Mesendoderm (in vitro differentiated cells): ENCODE results near the gene TTLL9.

Experiments used
- DNase-seq: peaks from one replicate; pipeline ENCODE4 v3.0.0; 2013
- H2AK5ac ChIP-seq: 2 replicates; pipeline ENCODE4 v1.6.1; 2013; ENCODE audit warnings: low read length, inconsistent platforms
- H2BK120ac ChIP-seq: 2 replicates; pipeline ENCODE4 v1.6.1; 2013; ENCODE audit warnings: low read depth, mild to moderate bottlenecking, low read length, moderate library complexity, mixed read lengths
- H2BK15ac ChIP-seq: replicated peaks from 2 replicates; pipeline ENCODE4 v1.6.1; 2013; ENCODE audit warnings: low read depth, mild to moderate bottlenecking, moderate library complexity
- H2BK5ac ChIP-seq: 2 replicates; pipeline ENCODE4 v1.6.1; 2013; ENCODE audit warnings: low read length, inconsistent platforms
- H3K18ac ChIP-seq: 2 replicates; pipeline ENCODE4 v1.6.1; 2013; ENCODE audit warnings: mild to moderate bottlenecking, low read length, mixed read lengths
- H3K23ac ChIP-seq: one replicate; pipeline ENCODE4 v1.6.1; 2013; ENCODE audit warnings: low read length
- H3K27ac ChIP-seq: 2 replicates; pipeline ENCODE4 v1.5.1; 2013; ENCODE audit warnings: low read depth, mild to moderate bottlenecking, inconsistent platforms, low read length, moderate library complexity
- H3K27me3 ChIP-seq: 2 replicates; pipeline ENCODE4 v1.6.1; 2013; ENCODE audit warnings: low read length, control low read depth, mild to moderate bottlenecking, inconsistent platforms; ENCODE audit not compliant: insufficient read depth, poor library complexity
- H3K36me3 ChIP-seq: 2 replicates; pipeline ENCODE4 v1.6.1; 2013; ENCODE audit warnings: low read length, inconsistent platforms; ENCODE audit not compliant: control insufficient read depth, insufficient read depth
- H3K4ac ChIP-seq: one replicate; pipeline ENCODE4 v1.6.1; 2013; ENCODE audit warnings: low read depth, mild to moderate bottlenecking, low read length, moderate library complexity
- H3K4me1 ChIP-seq: 2 replicates; pipeline ENCODE4 v1.6.1; 2013; ENCODE audit warnings: low read depth, low read length, inconsistent platforms; ENCODE audit not compliant: control insufficient read depth
- H3K4me2 ChIP-seq: 2 replicates; pipeline ENCODE4 v1.6.1; 2013; ENCODE audit warnings: low read length
- H3K4me3 ChIP-seq: 2 replicates; pipeline ENCODE4 v1.5.1; 2013; ENCODE audit warnings: mild to moderate bottlenecking, low read length
- H3K56ac ChIP-seq: one replicate; pipeline ENCODE4 v1.6.1; 2013; ENCODE audit warnings: low read length
- H3K79me1 ChIP-seq: 2 replicates; pipeline ENCODE4 v1.6.1; 2013; ENCODE audit warnings: low read length, inconsistent platforms
- H3K79me2 ChIP-seq: 2 replicates; pipeline ENCODE4 v1.6.1; 2013; ENCODE audit warnings: mild to moderate bottlenecking, low read length; ENCODE audit not compliant: control insufficient read depth, insufficient read depth
- H3K9ac ChIP-seq: 2 replicates; pipeline ENCODE4 v1.6.1; 2013; ENCODE audit warnings: low read length, inconsistent platforms
- H4K5ac ChIP-seq: one replicate; pipeline ENCODE4 v1.6.1; 2013; ENCODE audit warnings: low read length
- H4K8ac ChIP-seq: one replicate; pipeline ENCODE4 v1.6.1; 2013; ENCODE audit warnings: low read depth, mild to moderate bottlenecking, control low read depth, low read length, moderate library complexity
- WGBS: extraction: QIAGEN DNeasy Blood & Tissue Kit; methylation state at CpG from one replicate; pipeline ENCODE4 v1.1.7; 2013; ENCODE audit warnings: low lambda C conversion rate, missing lambda C conversion rate; ENCODE audit not compliant: insufficient coverage; ENCODE audit errors: extremely low coverage; 5-methylcytosine and 5-hydroxymethylcytosine counted together

Gene TTLL9

GRCh38 chr20:31922181-31922580, 51.7 kb downstream of the TTLL9 start:
- Histone ChIP-seq H3K4me2 (no peak overlapping the region), H3K27ac (no peak overlapping the region), H3K4ac (no peak overlapping the region), H2BK15ac (no peak overlapping the region), H3K36me3 (no peaks in the 10 kb centered on the region), H2BK120ac (no peak overlapping the region), H3K27me3 (no peaks in the 10 kb centered on the region), H3K79me1 (no peaks in the 10 kb centered on the region), H3K23ac (no peak overlapping the region), H2BK5ac (no peak overlapping the region), H3K4me1 (no peaks in the 10 kb centered on the region), H3K9ac (no peak overlapping the region), H4K8ac (no peak overlapping the region), H4K5ac (no peak overlapping the region), H2AK5ac (no peak overlapping the region), H3K18ac (no peak overlapping the region), H3K79me2 (no peaks in the 10 kb centered on the region), H3K4me3 (no peak overlapping the region), H3K56ac (no peak overlapping the region)
- WGBS: no CpG with 5 or more reads among the region's 4 CpGs
- DNase-seq: no peak

GRCh38 chr20:31922588-31922987, 52.2 kb downstream of the TTLL9 start:
- WGBS: no CpG with 5 or more reads among the region's 4 CpGs
- H3K36me3 ChIP-seq: no peaks in the 10 kb centered on the region

GRCh38 chr20:31923388-31924331, 53.2 kb downstream of the TTLL9 start:
- Histone ChIP-seq H2BK120ac (no peak overlapping the region), H3K4ac (no peak overlapping the region), H2BK5ac (no peak overlapping the region), H3K36me3 (no peaks in the 10 kb centered on the region), H2BK15ac (no peak overlapping the region), H3K56ac (no peak overlapping the region), H4K8ac (no peak overlapping the region), H3K27ac (no peak overlapping the region), H2AK5ac (no peak overlapping the region), H3K4me3 (no peak overlapping the region), H3K4me1 (no peaks in the 10 kb centered on the region), H3K4me2 (no peak overlapping the region), H3K79me2 (no peaks in the 10 kb centered on the region), H3K23ac (no peak overlapping the region), H3K18ac (no peak overlapping the region), H3K79me1 (no peaks in the 10 kb centered on the region), H4K5ac (no peak overlapping the region), H3K27me3 (no peaks in the 10 kb centered on the region), H3K9ac (no peak overlapping the region)
- no CpG with 5 or more reads among the region's 13 CpGs for WGBS
- DNase-seq: no peak

More at GRCh38 chr20:31922588-31922987, 52.2 kb downstream of the TTLL9 start:
- Histone ChIP-seq H3K4ac (no peak overlapping the region), H3K4me3 (no peak overlapping the region), H2BK15ac (no peak overlapping the region), H3K18ac (no peak overlapping the region), H3K79me2 (no peaks in the 10 kb centered on the region), H3K27me3 (no peaks in the 10 kb centered on the region), H3K56ac (no peak overlapping the region), H3K27ac (no peak overlapping the region), H2BK5ac (no peak overlapping the region), H3K4me2 (no peak overlapping the region), H3K79me1 (no peaks in the 10 kb centered on the region), H3K23ac (no peak overlapping the region), H2BK120ac (no peak overlapping the region), H3K9ac (no peak overlapping the region), H4K8ac (no peak overlapping the region), H3K4me1 (no peaks in the 10 kb centered on the region), H4K5ac (no peak overlapping the region), H2AK5ac (no peak overlapping the region)
- DNase-seq: no peak

GRCh38 chr20:31924561-31924960, 54.1 kb downstream of the TTLL9 start:
- no peak overlapping the region for H2BK5ac ChIP-seq
- H2BK15ac ChIP-seq: no peak overlapping the region
- H3K4me3 ChIP-seq: no peak overlapping the region
- no peak overlapping the region for H3K18ac ChIP-seq
- no peaks in the 10 kb centered on the region for H3K27me3 ChIP-seq
- H2AK5ac ChIP-seq: no peak overlapping the region
- no peak for DNase-seq
- no peaks in the 10 kb centered on the region for H3K4me1 ChIP-seq
- no peak overlapping the region for H4K8ac ChIP-seq
- H3K27ac ChIP-seq: no peak overlapping the region
- no peak overlapping the region for H2BK120ac ChIP-seq
- no peaks in the 10 kb centered on the region for H3K79me2 ChIP-seq
- no peak overlapping the region for H4K5ac ChIP-seq
- no peaks in the 10 kb centered on the region for H3K36me3 ChIP-seq
- no peak overlapping the region for H3K23ac ChIP-seq
- no peak overlapping the region for H3K9ac ChIP-seq
- no peak overlapping the region for H3K4ac ChIP-seq
- H3K4me2 ChIP-seq: no peak overlapping the region
- no peaks in the 10 kb centered on the region for H3K79me1 ChIP-seq
- no CpG with 5 or more reads among the region's 8 CpGs for WGBS
- no peak overlapping the region for H3K56ac ChIP-seq

- no peak overlapping the region for H4K8ac ChIP-seq
- H3K27ac ChIP-seq: no peak overlapping the region
- H2AK5ac ChIP-seq: no peak overlapping the region
- no CpG with 5 or more reads among the region's 9 CpGs for WGBS
- no peak overlapping the region for H3K56ac ChIP-seq
- H3K23ac ChIP-seq: no peak overlapping the region
- no peaks in the 10 kb centered on the region for H3K36me3 ChIP-seq
- no peaks in the 10 kb centered on the region for H3K27me3 ChIP-seq
- H2BK120ac ChIP-seq: no peak overlapping the region
- no peak overlapping the region for H3K18ac ChIP-seq
- no peaks in the 10 kb centered on the region for H3K4me1 ChIP-seq
- no peak overlapping the region for H4K5ac ChIP-seq
- no peak overlapping the region for H3K9ac ChIP-seq
- H3K79me2 ChIP-seq: no peaks in the 10 kb centered on the region
- no peak for DNase-seq
- no peak overlapping the region for H3K4ac ChIP-seq
- no peak overlapping the region for H3K4me2 ChIP-seq
- no peak overlapping the region for H2BK15ac ChIP-seq
- H3K4me3 ChIP-seq: no peak overlapping the region
- no peak overlapping the region for H2BK5ac ChIP-seq
- no peaks in the 10 kb centered on the region for H3K79me1 ChIP-seq
Observed at GRCh38 chr20:31925631-31926030, 55.2 kb downstream of the TTLL9 start.
